Nucleus accumbens (tissue), 56 donors: ENCODE measurements around the gene CX3CL1.
"Not testable (repeated sequence)": the region's sequence is repeated elsewhere in the genome, so short reads cannot be mapped to it uniquely, and the experiment has no call there.

Experiments
- DNase-seq, 56 donors: peaks; one replicate each; lab custom pipeline; 2025; lab: John Stamatoyannopoulos, UW

CX3CL1 gene

GRCh38 chr16:57356547-57356946, 15.7 kb upstream of the CX3CL1 start:
- DNase-seq: no peak

GRCh38 chr16:57357330-57358085, 14.8 kb upstream of the CX3CL1 start:
- DNase-seq: no peak

GRCh38 chr16:57358086-57358420, 14.2 kb upstream of the CX3CL1 start:
- no peak for DNase-seq

- no peak for DNase-seq
Measured at GRCh38 chr16:57358527-57359095, 13.7 kb upstream of the CX3CL1 start, which contains the start of gene CCL22. Gene CCL22, plus strand, starts transcription at chr16:57358783. Its CDS starts 34 bp downstream, at chr16:57358817.

GRCh38 chr16:57360321-57360935, 11.9 kb upstream of the CX3CL1 start:
- no peak for DNase-seq

GRCh38 chr16:57361404-57361803, 10.9 kb upstream of the CX3CL1 start:
- DNase-seq: no peak

GRCh38 chr16:57364143-57364542, 8.1 kb upstream of the CX3CL1 start:
- no peak for DNase-seq

- no peak for DNase-seq
Measured at GRCh38 chr16:57366544-57367040, 5.7 kb upstream of the CX3CL1 start.

- DNase-seq: no peak
Measured at GRCh38 chr16:57367116-57367752, 5.1 kb upstream of the CX3CL1 start.

- peak in 1 of 56 donors; percentile 63 for DNase-seq
Measured at GRCh38 chr16:57371494-57372371, 557 bp upstream of the CX3CL1 start.

GRCh38 chr16:57373117-57373947, 1.0 kb downstream of the CX3CL1 start:
- DNase-seq: peak in 6 of 56 donors; percentile 18 to 62 (median 32)

- peak in 36 of 56 donors; percentile 15 to 81 (median 52) for DNase-seq
Measured at GRCh38 chr16:57374067-57374534, 1.8 kb downstream of the CX3CL1 start.

GRCh38 chr16:57374925-57375465, 2.7 kb downstream of the CX3CL1 start:
- not testable (repeated sequence) for DNase-seq

GRCh38 chr16:57376313-57376818, 4.1 kb downstream of the CX3CL1 start:
- no peak for DNase-seq

- DNase-seq: no peak
Measured at GRCh38 chr16:57377080-57377841, 5.0 kb downstream of the CX3CL1 start.

- no peak for DNase-seq
Measured at GRCh38 chr16:57379579-57379978, 7.3 kb downstream of the CX3CL1 start.

GRCh38 chr16:57380671-57381462, 8.6 kb downstream of the CX3CL1 start:
- DNase-seq: peak in 3 of 56 donors; percentile 7 to 19 (median 8)
